Endothelial cell of umbilical vein (primary cell): ENCODE results near the gene MIX23. TPM values are rescaled to one million over a fixed set of nuclear protein-coding genes. Genes with fewer than 3 reads are reported as not detected.

Source experiments
- BruUV-seq: library from RNA; stranded (reverse); fragments of 400-500 nt; replicated peaks from 2 replicates; lab custom pipeline; 2021; lab: Mats Ljungman, UMichigan
- CTCF ChIA-PET: fragments of 300-600, 350-600 bp; sonication (Branson Sonifier 250); formaldehyde crosslinking; loops from one replicate; lab custom pipeline; 2021; ENCODE audit warnings: antibody characterized with exemption, inconsistent platforms; lab: Charles Lee
- POLR2A ChIA-PET: fragments of 300-600, 350-600 bp; sonication (Branson Sonifier 250); formaldehyde crosslinking; loops from one replicate; lab custom pipeline; 2021; ENCODE audit warnings: antibody characterized with exemption, inconsistent platforms; lab: Charles Lee
- DNase-seq: peaks from one replicate; pipeline ENCODE4 v3.0.0-alpha.2; 2011; ENCODE audit warnings: low read depth, low spot score
- FAIRE-seq: peaks from 2 replicates; lab custom pipeline; 2011; peaks lifted over from hg19 to GRCh38; lab: Jason Lieb, UNC
- H2AFZ ChIP-seq: 2 replicates; pipeline ENCODE4 v1.6.0; 2012; ENCODE audit warnings: low read depth, low read length, control low read depth, inconsistent platforms
- H3K27ac ChIP-seq: 2 replicates; pipeline ENCODE4 v1.5.1; 2011; ENCODE audit warnings: low read depth, mild to moderate bottlenecking, control low read depth, low read length, moderate library complexity; ENCODE audit not compliant: insufficient read depth
- H3K27me3 ChIP-seq, 2 experiments: 2 replicates each; pipeline versions ENCODE4 v1.6.0 to v1.6.1; 2011; ENCODE audit warnings: low read length in 2 of 2, mixed read lengths in 1 of 2; ENCODE audit not compliant: control insufficient read depth in 2 of 2, insufficient read depth in 2 of 2
- H3K36me3 ChIP-seq, 2 experiments: 2 replicates in 1 of 2; 3 replicates in 1 of 2; pipeline ENCODE4 v1.5.1; 2011; ENCODE audit warnings: low read length in 2 of 2, mild to moderate bottlenecking in 1 of 2, moderate library complexity in 1 of 2; ENCODE audit not compliant: control insufficient read depth in 2 of 2, insufficient read depth in 2 of 2; ENCODE audit errors: extremely low read depth in 1 of 2
- H3K4me1 ChIP-seq: 3 replicates; pipeline ENCODE4 v1.5.1; 2011; ENCODE audit warnings: mild to moderate bottlenecking, low read length; ENCODE audit not compliant: control insufficient read depth, insufficient read depth; ENCODE audit errors: extremely low read depth
- H3K4me2 ChIP-seq: 2 replicates; pipeline ENCODE4 v1.6.1; 2011; ENCODE audit warnings: low read length, control low read depth, mixed read lengths; ENCODE audit not compliant: insufficient read depth
- H3K4me3 ChIP-seq, 3 experiments: fragments of 200-600 bp in 1 of 3; sonication (generic), shearing (Covaris generic) in 1 of 3; replicated peaks in 1 of 3; 2 replicates each; pipeline ENCODE4 v1.5.1; 2011 to 2016; ENCODE audit warnings: control low read depth in 3 of 3, low read length in 3 of 3, mild to moderate bottlenecking in 2 of 3, inconsistent platforms in 1 of 3, low read depth in 1 of 3, moderate library complexity in 1 of 3; ENCODE audit not compliant: insufficient read depth in 1 of 3
- H3K79me2 ChIP-seq: 2 replicates; pipeline ENCODE4 v1.6.0; 2012; ENCODE audit warnings: low read length, inconsistent platforms; ENCODE audit not compliant: control insufficient read depth, insufficient read depth
- H3K9ac ChIP-seq: replicated peaks from 2 replicates; pipeline ENCODE3; 2011; ENCODE audit warnings: low read length, control low read depth; ENCODE audit not compliant: insufficient read depth; ENCODE audit errors: extremely low read depth
- H3K9me1 ChIP-seq: replicated peaks from 3 replicates; pipeline ENCODE4 v1.6.0; 2011; ENCODE audit warnings: mild to moderate bottlenecking, low read length; ENCODE audit not compliant: control insufficient read depth, insufficient read depth; ENCODE audit errors: extremely low read depth
- H3K9me3 ChIP-seq: replicated peaks from 2 replicates; pipeline ENCODE4 v1.5.1; 2012; ENCODE audit warnings: low read length, inconsistent platforms; ENCODE audit not compliant: control insufficient read depth, insufficient read depth
- H4K20me1 ChIP-seq: replicated peaks from 2 replicates; pipeline ENCODE3; 2011; ENCODE audit warnings: mild to moderate bottlenecking, low read length; ENCODE audit not compliant: control insufficient read depth, insufficient read depth; ENCODE audit errors: extremely low read depth
- EZH2 ChIP-seq: IDR thresholded peaks from 2 replicates; pipeline ENCODE4 v1.6.1; 2012; ENCODE audit warnings: borderline replicate concordance, low read depth, mild to moderate bottlenecking, moderate library complexity, low read length, inconsistent platforms; ENCODE audit not compliant: severe bottlenecking
- FOS ChIP-seq: IDR thresholded peaks from 2 replicates; pipeline ENCODE4 v1.6.1; 2011; ENCODE audit warnings: mild to moderate bottlenecking, low read length, moderate library complexity, borderline replicate concordance; ENCODE audit not compliant: insufficient read depth
- GATA2 ChIP-seq: IDR thresholded peaks from 2 replicates; pipeline ENCODE4 v1.7.0; 2011; ENCODE audit warnings: low read depth, mild to moderate bottlenecking, moderate library complexity, mixed read lengths, low read length; ENCODE audit not compliant: insufficient read length, insufficient read depth
- JUN ChIP-seq: IDR thresholded peaks from 2 replicates; pipeline ENCODE4 v1.6.1; 2011; ENCODE audit warnings: borderline replicate concordance, low read depth; ENCODE audit not compliant: insufficient read length, insufficient read depth
- MYC ChIP-seq: IDR thresholded peaks from one replicate; pipeline ENCODE4 v1.6.1; 2011; ENCODE audit warnings: mild to moderate bottlenecking, low read depth, low read length
- POLR2A ChIP-seq: IDR thresholded peaks from 2 replicates; pipeline ENCODE4 v1.6.1; 2012; ENCODE audit warnings: low read depth, mild to moderate bottlenecking, control low read depth, low read length
- POLR2AphosphoS5 ChIP-seq: IDR thresholded peaks from 2 replicates; pipeline ENCODE4 v1.6.1; 2012; ENCODE audit warnings: low read depth, mild to moderate bottlenecking, control low read depth, low read length, moderate library complexity; ENCODE audit not compliant: insufficient read depth
- dilution Hi-C: fragments of 300-500 bp; cut with MboI; formaldehyde crosslinking; loops from one replicate; pipeline ENCODE4 v1.15.0; 2019; ENCODE audit warnings: low sequenced_read_pairs; ENCODE audit not compliant: extremely low pct_ligation_motif_present
- intact Hi-C: fragments of 100-400 bp; cut with micrococcal nuclease; formaldehyde crosslinking; loops from one replicate; pipeline ENCODE4 v1.10.0; 2022
- polyA plus RNA-seq, 4 experiments: library from polyadenylated mRNA; depleted of rRNA in 3 of 4; stranded (reverse) in 3 of 4; unstranded in 1 of 4; fragments of >200 nt; gene quantifications; 2 replicates each; pipeline versions ENCODE4 v1.2.1 to v1.2.3, GENCODE V29; 2011 to 2012; ENCODE audit warnings: missing spikeins in 1 of 4
- total RNA-seq: library from RNA; stranded (reverse); gene quantifications from 2 replicates; pipeline ENCODE4 v1.2.3, GENCODE V29; 2021
- TF ChIP-seq, protein P1 (sequence below): IDR thresholded peaks from 2 replicates; pipeline ENCODE4 v1.6.1; 2011; ENCODE audit not compliant: insufficient read depth, insufficient read length
- TF ChIP-seq, protein P2 (sequence below), 2 donors: IDR thresholded peaks; 1 replicate in 1 of 2; 2 replicates in 1 of 2; pipeline ENCODE4 v1.5.1; 2011; ENCODE audit warnings: low read length in 2 of 2, mild to moderate bottlenecking in 2 of 2, moderate library complexity in 2 of 2, control low read depth in 1 of 2, inconsistent platforms in 1 of 2, low read depth in 1 of 2; ENCODE audit not compliant: insufficient read depth in 1 of 2; ENCODE audit errors: extremely low read depth in 1 of 2

MIX23 gene
- total and polyA plus RNA-seq, 2 donors (not counting 3 experiments of a cell fraction or from before 2014, with no cell fraction given): 4.5 to 53.5 TPM

DNA sequence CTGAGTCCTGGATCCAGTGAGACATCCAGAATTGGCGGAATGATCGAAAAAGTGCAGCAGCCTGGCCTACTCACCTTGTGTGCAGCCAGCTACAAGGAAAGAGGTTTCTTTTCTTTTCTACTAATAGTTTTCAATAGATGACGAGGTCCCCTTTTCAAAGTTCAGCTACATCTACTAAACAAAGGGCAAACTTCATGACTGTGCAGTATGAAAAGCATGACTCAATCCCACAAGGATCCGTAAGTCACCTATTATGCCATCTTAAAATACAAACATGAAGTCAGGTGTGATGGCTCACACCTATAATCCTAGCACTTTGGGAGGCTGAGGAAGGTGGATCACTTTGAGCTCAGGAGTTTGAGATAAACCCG is 16.7 kb downstream of the MIX23 start:
- intact Hi-C loops: no loop called here
- TF ChIP-seq, protein P1, sequence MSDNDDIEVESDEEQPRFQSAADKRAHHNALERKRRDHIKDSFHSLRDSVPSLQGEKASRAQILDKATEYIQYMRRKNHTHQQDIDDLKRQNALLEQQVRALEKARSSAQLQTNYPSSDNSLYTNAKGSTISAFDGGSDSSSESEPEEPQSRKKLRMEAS: no peak
- no peak for TF ChIP-seq POLR2A
- no peak for TF ChIP-seq JUN
- no peak for TF ChIP-seq POLR2AphosphoS5
- no peak for TF ChIP-seq GATA2
- TF ChIP-seq FOS: no peak
- TF ChIP-seq, protein P2, sequence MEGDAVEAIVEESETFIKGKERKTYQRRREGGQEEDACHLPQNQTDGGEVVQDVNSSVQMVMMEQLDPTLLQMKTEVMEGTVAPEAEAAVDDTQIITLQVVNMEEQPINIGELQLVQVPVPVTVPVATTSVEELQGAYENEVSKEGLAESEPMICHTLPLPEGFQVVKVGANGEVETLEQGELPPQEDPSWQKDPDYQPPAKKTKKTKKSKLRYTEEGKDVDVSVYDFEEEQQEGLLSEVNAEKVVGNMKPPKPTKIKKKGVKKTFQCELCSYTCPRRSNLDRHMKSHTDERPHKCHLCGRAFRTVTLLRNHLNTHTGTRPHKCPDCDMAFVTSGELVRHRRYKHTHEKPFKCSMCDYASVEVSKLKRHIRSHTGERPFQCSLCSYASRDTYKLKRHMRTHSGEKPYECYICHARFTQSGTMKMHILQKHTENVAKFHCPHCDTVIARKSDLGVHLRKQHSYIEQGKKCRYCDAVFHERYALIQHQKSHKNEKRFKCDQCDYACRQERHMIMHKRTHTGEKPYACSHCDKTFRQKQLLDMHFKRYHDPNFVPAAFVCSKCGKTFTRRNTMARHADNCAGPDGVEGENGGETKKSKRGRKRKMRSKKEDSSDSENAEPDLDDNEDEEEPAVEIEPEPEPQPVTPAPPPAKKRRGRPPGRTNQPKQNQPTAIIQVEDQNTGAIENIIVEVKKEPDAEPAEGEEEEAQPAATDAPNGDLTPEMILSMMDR (IDR thresholded peaks at IDR 0.05; ENCODE audit: extremely low read depth in 1 of 2, insufficient read depth in 1 of 2, low read depth in 1 of 2, low read length in 2 of 2): no peak
- no peak for TF ChIP-seq MYC
- TF ChIP-seq EZH2: no peak
- dilution Hi-C loops: no loop called here
- Histone ChIP-seq H3K9me1 (no peaks in the 10 kb centered on the region), H3K4me2 (no peak overlapping the region), H3K27ac (no peak overlapping the region), H3K36me3 (peaks cover 0 to 7% of the 10 kb centered on the region in 2 experiments), H3K9me3 (no peaks in the 10 kb centered on the region), H3K4me3 (no peak overlapping the region), H3K27me3 (no peaks in the 10 kb centered on the region), H4K20me1 (no peaks in the 10 kb centered on the region), H3K4me1 (no peaks in the 10 kb centered on the region), H3K9ac (no peak overlapping the region), H3K79me2 (no peaks in the 10 kb centered on the region), H2AFZ (no peak overlapping the region)
- ChIA-PET CTCF (no interaction called here), POLR2A (no interaction called here)
- BruUV-seq: no TSS peak
- no peak for DNase-seq
- no peak for FAIRE-seq
